ENCODE measurements around the gene RUSC2. TPM values are rescaled to one million over a fixed set of nuclear protein-coding genes. Genes with fewer than 3 reads are reported as not detected.

Gene RUSC2
- total and polyA plus RNA-seq, 2 of the 4 experiments (the other 2 are of a cell fraction), result 17.4 to 35.4 TPM

- no peak overlapping the region for H3K18ac ChIP-seq (ENCODE audit: low read depth, low read length)
- no TSS peak for BruUV-seq (replicated peaks)
- H3K27me3 ChIP-seq (ENCODE audit: control insufficient read depth, insufficient read depth, low read length), result no peaks in the 10 kb centered on the region
- no peak overlapping the region for H3K4me3 ChIP-seq (ENCODE audit: insufficient read depth, low read depth, low read length)
- H4K20me1 ChIP-seq (ENCODE audit: insufficient read depth, low read length), result peaks cover 29% of the 10 kb centered on the region; the same call in 1 of the 2 replicates
- peaks cover 3% of the 10 kb centered on the region; the same call in 1 of the 2 replicates for H3K4me1 ChIP-seq (ENCODE audit: control insufficient read depth, insufficient read depth, low read length)
- ChIA-PET POLR2A (ENCODE audit: unreplicated experiment) (no interaction called here), CTCF (no interaction called here)
- intact Hi-C loops (cut with micrococcal nuclease), result no loop called here
- no peak for ATAC-seq (ENCODE audit: low read depth)
- no peak overlapping the region for H3K56ac ChIP-seq (ENCODE audit: extremely low read depth, insufficient read depth, low read length)
- H3K23ac ChIP-seq (ENCODE audit: low read depth, low read length), result no peak overlapping the region
- H3K9me1 ChIP-seq (ENCODE audit: insufficient read depth, low read length), result no peaks in the 10 kb centered on the region
- H2AK9ac ChIP-seq (replicated peaks; ENCODE audit: low read depth, low read length, poor library complexity), result no peak overlapping the region
- no peak overlapping the region for H3K14ac ChIP-seq (replicated peaks; ENCODE audit: low read depth, low read length)
- H2BK120ac ChIP-seq (ENCODE audit: low read depth, low read length), result no peak overlapping the region
- no peak overlapping the region for H4K8ac ChIP-seq (ENCODE audit: low read depth in 2 of 2, low read length in 2 of 2)
- WGBS, 2 experiments (ENCODE audit: extremely low coverage in 2 of 2, insufficient read length in 1 of 2), result no CpG with 5 or more reads among the region's 2 CpGs
- no peak overlapping the region for H2BK20ac ChIP-seq (ENCODE audit: low read depth, low read length)
- peaks cover 8% of the 10 kb centered on the region for H3K36me3 ChIP-seq (ENCODE audit: control insufficient read depth, insufficient read depth, low read length)
- H4K91ac ChIP-seq (ENCODE audit: insufficient read depth, low read depth, low read length), result no peak overlapping the region
- H2BK15ac ChIP-seq (ENCODE audit: low read depth, low read length), result no peak overlapping the region
- peak overlapping the region; percentile 56; the same call in 1 of the 2 replicates for H3K4me2 ChIP-seq (ENCODE audit: low read depth, low read length)
- in situ Hi-C loops (cut with MboI; ENCODE audit: low sequenced_read_pairs), result loop anchor here (10.0 kb wide), 1 partner anchor 155 kb away; the partner anchor contains the start of genes CCDC107, RMRP and SIT1
- H3K9ac ChIP-seq (ENCODE audit: low read depth, low read length), result no peak overlapping the region
- no peak for DNase-seq
- H3K27ac ChIP-seq (ENCODE audit: insufficient read depth, low read length), result no peak overlapping the region
- no peak overlapping the region for H4K5ac ChIP-seq (ENCODE audit: low read depth, low read length)
- peak overlapping the region; percentile 53 for H2BK5ac ChIP-seq (ENCODE audit: low read depth, low read length, poor library complexity, severe bottlenecking)
- H2AK5ac ChIP-seq (ENCODE audit: low read depth, low read length), result no peak overlapping the region
- H3K9me3 ChIP-seq (ENCODE audit: control insufficient read depth, insufficient read depth, low read length), result no peaks in the 10 kb centered on the region
- H3K79me1 ChIP-seq (ENCODE audit: low read depth in 1 of 2, low read length in 2 of 2), result peaks cover 18 to 71% of the 10 kb centered on the region in 2 experiments
- dilution Hi-C loops (cut with HindIII; ENCODE audit: low sequenced_read_pairs, unreplicated experiment), result no loop called here
- TF ChIP-seq RAD21 (IDR thresholded peaks at IDR 0.05; ENCODE audit: low read length), result no peak
- no peak for TF ChIP-seq SMC3 (IDR thresholded peaks at IDR 0.05; ENCODE audit: low read depth, low read length)
- no peak for TF ChIP-seq CEBPB (IDR thresholded peaks at IDR 0.05; ENCODE audit: low read depth, low read length)
- TF ChIP-seq BHLHE40 (IDR thresholded peaks at IDR 0.05; ENCODE audit: low read depth, low read length), result no peak
- no peak for TF ChIP-seq MAZ (IDR thresholded peaks at IDR 0.05; ENCODE audit: borderline replicate concordance, low read depth, low read length)
- H3K4ac ChIP-seq (ENCODE audit: low read depth, low read length), result no peak overlapping the region
- H2AFZ ChIP-seq (replicated peaks; ENCODE audit: low read length, poor library complexity), result no peak overlapping the region
Observed at GRCh38 chr9:35499701-35500030, 9.8 kb downstream of the RUSC2 start.

Data from IMR-90 (cell line).